ENCODE data around the gene CLIC1. TPM values are rescaled to one million over a fixed set of nuclear protein-coding genes. Genes with fewer than 3 reads are reported as not detected.

CLIC1 gene
- polyA plus RNA-seq, 1 experiment = 866 TPM

GRCh38 chr6:31775184-31775583, 38.9 kb upstream of the CLIC1 start:
- Histone ChIP-seq H3K36me3 (ENCODE audit: control insufficient read depth, insufficient read depth, low read length) (peaks cover 10% of the 10 kb centered on the region), H3K4me3 (ENCODE audit: low read depth, low read length) (no peak overlapping the region), H3K27me3 (ENCODE audit: control insufficient read depth, insufficient read depth, low read length) (no peaks in the 10 kb centered on the region)
- TF ChIP-seq CTCF (IDR thresholded peaks at IDR 0.05; ENCODE audit: insufficient read depth, low read depth, low read length) = no peak
- no peak for DNase-seq (ENCODE audit: low read depth)
- POLR2A ChIA-PET = no interaction called here
- CTCF ChIA-PET = interaction anchor here (1.0 to 2.0 kb wide), 6 partner anchors 16 to 229 kb away, joined by 3 to 6 read pairs (median 3); partner anchors contain the start of genes ATP6V1G2, MSH5 and NEU1

GRCh38 chr6:31771992-31772358, 35.6 kb upstream of the CLIC1 start:
- no peaks in the 10 kb centered on the region for H3K36me3 ChIP-seq (ENCODE audit: control insufficient read depth, insufficient read depth, low read length)
- no peak overlapping the region for H3K4me3 ChIP-seq (ENCODE audit: low read depth, low read length)
- TF ChIP-seq CTCF (IDR thresholded peaks at IDR 0.05; ENCODE audit: insufficient read depth, low read depth, low read length) = no peak
- DNase-seq (ENCODE audit: low read depth) = no peak
- POLR2A ChIA-PET = no interaction called here
- CTCF ChIA-PET = interaction anchor here (1.0 to 3.3 kb wide), 8 partner anchors 19 to 181 kb away, joined by 3 to 19 read pairs (median 4); partner anchors contain the start of genes HSPA1B and LY6G6F
- H3K27me3 ChIP-seq (ENCODE audit: control insufficient read depth, insufficient read depth, low read length) = no peaks in the 10 kb centered on the region

GRCh38 chr6:31770860-31771259, 34.5 kb upstream of the CLIC1 start:
- CTCF ChIA-PET = interaction anchor here (0.6 to 3.3 kb wide), 16 partner anchors 20 to 1311 kb away, joined by 3 to 35 read pairs (median 9); partner anchors contain the start of genes ABHD16A, CLIC1, DDAH2 and HSPA1A
- DNase-seq (ENCODE audit: low read depth) = no peak
- POLR2A ChIA-PET = no interaction called here

GRCh38 chr6:31769684-31770371, 33.5 kb upstream of the CLIC1 start:
- Histone ChIP-seq H3K36me3 (ENCODE audit: control insufficient read depth, insufficient read depth, low read length) (no peaks in the 10 kb centered on the region), H3K4me3 (ENCODE audit: low read depth, low read length) (no peak overlapping the region), H3K27me3 (ENCODE audit: control insufficient read depth, insufficient read depth, low read length) (no peaks in the 10 kb centered on the region)
- DNase-seq (ENCODE audit: low read depth) = no peak
- TF ChIP-seq CTCF (IDR thresholded peaks at IDR 0.05; ENCODE audit: insufficient read depth, low read depth, low read length) = peak; percentile 91
- CTCF ChIA-PET = interaction anchor here (0.5 to 3.3 kb wide), 28 partner anchors 10 to 109 kb away, joined by 3 to 35 read pairs (median 6); partner anchors contain the start of genes C6orf47, CLIC1, DDAH2 and HSPA1A
- POLR2A ChIA-PET = interaction anchor here (0.6 to 0.7 kb wide), 2 partner anchors 33 to 64 kb away, joined by 3 read pairs; no protein-coding TSS in a partner anchor

More at GRCh38 chr6:31770860-31771259, 34.5 kb upstream of the CLIC1 start:
- H3K27me3 ChIP-seq (ENCODE audit: control insufficient read depth, insufficient read depth, low read length) = no peaks in the 10 kb centered on the region
- no peak for TF ChIP-seq CTCF (IDR thresholded peaks at IDR 0.05; ENCODE audit: insufficient read depth, low read depth, low read length)
- H3K4me3 ChIP-seq (ENCODE audit: low read depth, low read length) = no peak overlapping the region
- no peaks in the 10 kb centered on the region for H3K36me3 ChIP-seq (ENCODE audit: control insufficient read depth, insufficient read depth, low read length)

GRCh38 chr6:31768363-31769257, 32.3 kb upstream of the CLIC1 start:
- no peak for TF ChIP-seq CTCF (IDR thresholded peaks at IDR 0.05; ENCODE audit: insufficient read depth, low read depth, low read length)
- H3K4me3 ChIP-seq (ENCODE audit: low read depth, low read length) = no peak overlapping the region
- no peak for DNase-seq (ENCODE audit: low read depth)
- no peaks in the 10 kb centered on the region for H3K27me3 ChIP-seq (ENCODE audit: control insufficient read depth, insufficient read depth, low read length)
- ChIA-PET CTCF (interaction anchor here (1.1 to 3.3 kb wide), 11 partner anchors 10 to 57 kb away, joined by 4 to 35 read pairs (median 12); partner anchors contain the start of genes CLIC1, DDAH2, MPIG6B and MSH5), POLR2A (no interaction called here)
- H3K36me3 ChIP-seq (ENCODE audit: control insufficient read depth, insufficient read depth, low read length) = no peaks in the 10 kb centered on the region
